NCI-H2081 (cell line): ENCODE results near the gene C5orf63.
"Not testable (repeated sequence)": the region's sequence is repeated elsewhere in the genome, so short reads cannot be mapped to it uniquely, and the experiment has no call there.

Source experiments
- DNase-seq, 2 experiments: peaks; one replicate each; lab custom pipeline; 2025; lab: John Stamatoyannopoulos, UW

Gene C5orf63

GRCh38 chr5:127074466-127074865 is 1.2 kb upstream of the C5orf63 start:
- DNase-seq: no peak

- no peak for DNase-seq
Observed at GRCh38 chr5:127070243-127070642, 3.1 kb downstream of the C5orf63 start.

GRCh38 chr5:127068493-127069214 is 4.6 kb downstream of the C5orf63 start:
- peak in 1 of 2 experiments; percentile 12 for DNase-seq

GRCh38 chr5:127066721-127067120 is 6.6 kb downstream of the C5orf63 start:
- no peak for DNase-seq

GRCh38 chr5:127064253-127064840 is 9.0 kb downstream of the C5orf63 start:
- DNase-seq: no peak

GRCh38 chr5:127063257-127063913 is 9.9 kb downstream of the C5orf63 start:
- no peak for DNase-seq

- no peak for DNase-seq
Observed at GRCh38 chr5:127061956-127062355, 11.3 kb downstream of the C5orf63 start.

GRCh38 chr5:127061537-127061936 is 11.8 kb downstream of the C5orf63 start:
- no peak for DNase-seq

- DNase-seq: no peak
Observed at GRCh38 chr5:127060470-127060985, 12.8 kb downstream of the C5orf63 start.

GRCh38 chr5:127056896-127057295 is 16.4 kb downstream of the C5orf63 start:
- DNase-seq: no peak

GRCh38 chr5:127055880-127056653 is 17.2 kb downstream of the C5orf63 start:
- DNase-seq: no peak

GRCh38 chr5:127053551-127053950 is 19.8 kb downstream of the C5orf63 start:
- not testable (repeated sequence) for DNase-seq

- DNase-seq: peak; percentile 26 to 41
Observed at GRCh38 chr5:127053049-127053448, 20.3 kb downstream of the C5orf63 start.

GRCh38 chr5:127051591-127051990 is 21.7 kb downstream of the C5orf63 start:
- no peak for DNase-seq

- no peak for DNase-seq
Observed at GRCh38 chr5:127046343-127047072, 26.8 kb downstream of the C5orf63 start.

- DNase-seq: no peak
Observed at GRCh38 chr5:127042593-127042992, 30.7 kb downstream of the C5orf63 start.

- DNase-seq: no peak
Observed at GRCh38 chr5:127041571-127041970, 31.7 kb downstream of the C5orf63 start.

GRCh38 chr5:127040796-127041520 is 32.3 kb downstream of the C5orf63 start:
- DNase-seq: peak; percentile 17 to 33

- no peak for DNase-seq
Observed at GRCh38 chr5:127038550-127038949, 34.8 kb downstream of the C5orf63 start.

GRCh38 chr5:127031863-127032232 is 41.5 kb downstream of the C5orf63 start:
- no peak for DNase-seq
